T-helper 2 cell treated with Interferon-gamma antibody and Interleukin-4, amounts not matched to agents 5 μg/mL and 100 μg/mL, for 36 hours (primary cell): ENCODE results near the gene SSBP2.
"Not testable (repeated sequence)": the region's sequence is repeated elsewhere in the genome, so short reads cannot be mapped to it uniquely, and the experiment has no call there.

Experiments
- DNase-seq: peaks from one replicate; pipeline ENCODE4 v3.0.0; 2021; ENCODE audit warnings: low spot score
- H3K27ac Mint-ChIP-seq: one replicate; pipeline ENCODE4 v1.8.0; 2021; ENCODE audit warnings: mild to moderate bottlenecking, mixed read lengths
- H3K27me3 Mint-ChIP-seq: one replicate; pipeline ENCODE4 v1.8.0; 2021; ENCODE audit warnings: low read depth, mixed read lengths
- H3K36me3 Mint-ChIP-seq: one replicate; pipeline ENCODE4 v1.8.0; 2021; ENCODE audit warnings: low read depth, mixed read lengths
- H3K4me1 Mint-ChIP-seq: one replicate; pipeline ENCODE4 v1.8.0; 2021; ENCODE audit warnings: low read depth, mixed read lengths
- H3K4me3 Mint-ChIP-seq: one replicate; pipeline ENCODE4 v1.8.0; 2022; ENCODE audit warnings: mild to moderate bottlenecking, moderate library complexity, mixed read lengths
- H3K9me3 Mint-ChIP-seq: one replicate; pipeline ENCODE4 v1.8.0; 2021; ENCODE audit warnings: mixed read lengths

Gene SSBP2

DNA sequence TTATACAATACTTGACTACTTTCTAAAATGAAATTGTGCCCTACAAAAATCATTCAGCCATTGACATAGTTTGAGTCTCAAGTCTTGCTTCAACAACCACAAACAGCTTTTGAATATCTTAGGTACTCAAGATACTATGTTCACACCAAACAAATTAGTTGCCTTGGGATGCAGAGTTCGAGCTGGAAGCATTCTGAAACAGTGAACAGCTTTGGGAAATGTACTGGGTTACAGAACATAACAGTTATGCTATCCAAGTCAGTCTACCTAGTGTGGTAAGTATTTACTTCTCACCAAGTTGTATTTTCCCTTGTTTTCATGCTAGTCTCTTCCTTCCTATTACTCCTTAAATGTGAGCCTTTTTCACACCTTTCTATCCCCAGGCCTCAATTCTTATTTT is 143.2 kb downstream of the SSBP2 start:
- H3K36me3 Mint-ChIP-seq: peaks cover 32% of the 10 kb centered on the region
- H3K9me3 Mint-ChIP-seq: peaks cover 23% of the 10 kb centered on the region
- no peaks in the 10 kb centered on the region for H3K27me3 Mint-ChIP-seq
- no peak for DNase-seq
- no peak overlapping the region for H3K4me3 Mint-ChIP-seq
- no peak overlapping the region for H3K27ac Mint-ChIP-seq
- peaks cover 4% of the 10 kb centered on the region for H3K4me1 Mint-ChIP-seq

- no peak for DNase-seq
- H3K27me3 Mint-ChIP-seq: no peaks in the 10 kb centered on the region
- H3K9me3 Mint-ChIP-seq: peaks cover 19% of the 10 kb centered on the region
- H3K4me3 Mint-ChIP-seq: no peak overlapping the region
- no peak overlapping the region for H3K27ac Mint-ChIP-seq
- peaks cover 32% of the 10 kb centered on the region for H3K36me3 Mint-ChIP-seq
- peaks cover 9% of the 10 kb centered on the region for H3K4me1 Mint-ChIP-seq
Observed at GRCh38 chr5:81606150-81606549, 144.7 kb downstream of the SSBP2 start.

GRCh38 chr5:81605299-81605698 is 145.6 kb downstream of the SSBP2 start:
- no peak for DNase-seq
- Mint-ChIP-seq H3K4me3 (no peak overlapping the region), H3K36me3 (peaks cover 25% of the 10 kb centered on the region), H3K4me1 (peaks cover 10% of the 10 kb centered on the region), H3K27me3 (no peaks in the 10 kb centered on the region), H3K27ac (no peak overlapping the region), H3K9me3 (peaks cover 16% of the 10 kb centered on the region)

DNA sequence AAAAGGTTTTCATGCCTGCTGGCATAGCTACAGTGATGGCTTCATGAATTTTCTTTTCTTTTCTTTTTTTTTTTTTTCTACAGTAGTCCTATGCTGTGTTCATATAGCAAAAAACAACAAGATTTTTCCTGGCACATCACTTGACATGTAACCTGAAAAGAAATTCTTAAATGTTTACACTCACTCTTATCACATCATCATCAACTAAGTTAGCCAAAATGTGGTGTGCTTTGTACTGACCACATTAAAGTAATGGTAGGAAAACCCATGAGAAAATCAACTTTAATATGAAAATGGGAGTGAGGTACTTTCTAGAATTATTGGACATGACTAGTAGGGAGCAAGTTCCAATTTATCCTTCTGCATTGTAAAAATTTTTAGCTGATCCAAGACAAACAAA is 146.7 kb downstream of the SSBP2 start:
- Mint-ChIP-seq H3K4me3 (no peak overlapping the region), H3K27me3 (no peaks in the 10 kb centered on the region), H3K4me1 (peaks cover 10% of the 10 kb centered on the region), H3K36me3 (peaks cover 19% of the 10 kb centered on the region), H3K9me3 (peaks cover 7% of the 10 kb centered on the region), H3K27ac (no peak overlapping the region)
- DNase-seq: no peak

DNA sequence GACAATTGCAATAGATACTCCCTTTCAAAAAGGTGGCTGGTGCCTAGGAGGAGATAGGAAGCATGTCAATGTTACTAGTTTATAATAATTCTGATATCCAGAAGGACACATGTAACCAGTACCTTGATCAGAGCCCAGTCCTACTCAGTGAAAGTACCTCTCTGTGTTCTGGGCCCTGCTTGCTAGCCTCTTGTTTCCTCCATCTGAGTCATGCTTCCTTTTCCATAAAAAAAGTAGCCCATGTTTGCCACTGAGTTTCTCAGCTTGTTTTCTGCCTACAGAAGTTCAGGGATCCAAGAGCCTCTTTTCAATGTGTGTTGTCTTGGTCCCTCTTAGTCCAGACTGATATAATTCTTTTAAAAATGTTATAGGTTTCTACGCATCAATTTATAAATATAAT is 149.0 kb downstream of the SSBP2 start:
- peaks cover 11% of the 10 kb centered on the region for H3K9me3 Mint-ChIP-seq
- H3K36me3 Mint-ChIP-seq: peaks cover 25% of the 10 kb centered on the region
- no peak for DNase-seq
- H3K4me3 Mint-ChIP-seq: no peak overlapping the region
- no peak overlapping the region for H3K27ac Mint-ChIP-seq
- H3K4me1 Mint-ChIP-seq: peaks cover 10% of the 10 kb centered on the region
- no peaks in the 10 kb centered on the region for H3K27me3 Mint-ChIP-seq

- H3K27me3 Mint-ChIP-seq, DNase-seq, H3K27ac Mint-ChIP-seq, H3K4me3 Mint-ChIP-seq: not testable (repeated sequence)
- H3K36me3 Mint-ChIP-seq: peaks cover 25% of the 10 kb centered on the region
- H3K4me1 Mint-ChIP-seq: peaks cover 18% of the 10 kb centered on the region
- H3K9me3 Mint-ChIP-seq: peaks cover 28% of the 10 kb centered on the region
Observed at GRCh38 chr5:81592085-81592484, 158.8 kb downstream of the SSBP2 start.

DNA sequence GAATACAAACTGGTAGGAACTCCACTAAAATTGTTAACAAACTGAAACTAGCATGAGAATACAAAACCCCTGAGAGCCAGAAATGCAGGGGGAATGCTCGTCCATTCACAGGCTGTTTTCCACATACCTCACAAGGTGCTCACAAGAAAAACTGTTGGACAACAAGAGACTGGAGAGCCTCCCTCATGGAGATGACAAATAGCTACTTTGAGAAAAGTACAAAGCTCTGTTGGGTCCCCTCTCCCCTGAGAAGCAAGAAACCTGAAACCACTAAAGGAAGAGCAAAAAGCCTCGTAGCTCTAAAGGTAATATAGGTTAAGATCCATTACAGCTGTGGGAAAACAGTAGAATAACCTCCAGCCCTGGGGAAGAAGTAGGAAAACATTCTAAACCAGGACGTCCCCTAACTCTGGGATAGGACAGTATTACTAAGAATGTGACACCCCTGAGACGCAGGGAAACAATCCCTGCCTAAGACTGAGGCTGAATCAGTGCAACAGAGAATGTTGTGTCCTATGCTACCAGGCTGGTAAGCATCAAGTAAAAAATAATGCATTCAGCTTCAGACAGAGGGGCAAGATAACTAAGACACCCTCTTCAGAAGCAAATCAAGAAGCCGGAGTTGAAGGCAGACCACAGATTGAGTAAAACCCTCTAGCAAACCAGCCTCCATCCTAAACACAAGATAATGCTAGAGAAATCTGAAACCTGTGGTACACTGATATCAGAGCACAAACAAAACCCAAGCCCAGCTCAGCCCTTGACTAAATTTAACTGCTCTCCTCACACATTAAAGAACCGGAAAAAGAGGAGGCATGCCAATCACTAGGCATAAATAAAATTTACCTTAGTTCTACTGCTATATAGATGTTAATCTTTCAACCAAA is 160.2 kb downstream of the SSBP2 start:
- Mint-ChIP-seq H3K4me1 (peaks cover 18% of the 10 kb centered on the region), H3K36me3 (peaks cover 23% of the 10 kb centered on the region), H3K9me3 (peaks cover 28% of the 10 kb centered on the region), H3K4me3 (peak overlapping the region; percentile 51), H3K27ac (peak overlapping the region; percentile 37), H3K27me3 (no peaks in the 10 kb centered on the region)
- no peak for DNase-seq

- H3K9me3 Mint-ChIP-seq: peaks cover 2% of the 10 kb centered on the region
- H3K27me3 Mint-ChIP-seq: no peaks in the 10 kb centered on the region
- peak overlapping the region; percentile 3 for H3K27ac Mint-ChIP-seq
- H3K4me3 Mint-ChIP-seq: no peak overlapping the region
- DNase-seq: no peak
- peaks cover 10% of the 10 kb centered on the region for H3K36me3 Mint-ChIP-seq
- peaks cover 27% of the 10 kb centered on the region for H3K4me1 Mint-ChIP-seq
Observed at GRCh38 chr5:81579262-81579924, 171.5 kb downstream of the SSBP2 start.

GRCh38 chr5:81577091-81577490 is 173.8 kb downstream of the SSBP2 start:
- H3K27ac Mint-ChIP-seq: no peak overlapping the region

DNA sequence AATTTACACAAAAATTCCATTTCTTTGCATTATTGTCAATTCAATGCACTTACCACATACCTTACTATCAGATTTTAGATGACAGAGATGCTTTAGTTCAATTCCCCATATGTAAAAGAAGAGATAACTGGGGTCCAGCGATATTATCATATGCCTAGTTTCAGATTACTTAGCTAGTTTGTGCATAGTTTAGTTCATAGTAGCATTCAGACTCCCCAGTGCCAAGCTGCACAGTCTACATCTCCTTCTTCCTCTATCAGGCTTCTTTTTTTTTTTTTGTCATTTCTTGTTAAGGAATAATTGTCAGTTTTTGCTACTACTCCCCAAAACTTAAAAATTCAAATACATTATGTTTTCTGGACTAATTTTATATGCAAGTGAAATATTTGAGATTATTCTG is 175.0 kb downstream of the SSBP2 start:
- no peak for DNase-seq
- H3K9me3 Mint-ChIP-seq: peaks cover 6% of the 10 kb centered on the region
- H3K27ac Mint-ChIP-seq: no peak overlapping the region
- peaks cover 27% of the 10 kb centered on the region for H3K4me1 Mint-ChIP-seq
- peaks cover 13% of the 10 kb centered on the region for H3K36me3 Mint-ChIP-seq
- H3K4me3 Mint-ChIP-seq: no peak overlapping the region
- H3K27me3 Mint-ChIP-seq: no peaks in the 10 kb centered on the region

More at GRCh38 chr5:81577091-81577490, 173.8 kb downstream of the SSBP2 start:
- peaks cover 31% of the 10 kb centered on the region for H3K4me1 Mint-ChIP-seq
- peaks cover 14% of the 10 kb centered on the region for H3K36me3 Mint-ChIP-seq
- no peaks in the 10 kb centered on the region for H3K27me3 Mint-ChIP-seq
- DNase-seq: no peak
- peaks cover 6% of the 10 kb centered on the region for H3K9me3 Mint-ChIP-seq
- H3K4me3 Mint-ChIP-seq: no peak overlapping the region

GRCh38 chr5:81572201-81572600 is 178.7 kb downstream of the SSBP2 start:
- Mint-ChIP-seq H3K4me1 (peaks cover 15% of the 10 kb centered on the region), H3K27ac (no peak overlapping the region), H3K4me3 (no peak overlapping the region), H3K27me3 (no peaks in the 10 kb centered on the region), H3K36me3 (peaks cover 27% of the 10 kb centered on the region), H3K9me3 (peaks cover 6% of the 10 kb centered on the region)
- no peak for DNase-seq

DNA sequence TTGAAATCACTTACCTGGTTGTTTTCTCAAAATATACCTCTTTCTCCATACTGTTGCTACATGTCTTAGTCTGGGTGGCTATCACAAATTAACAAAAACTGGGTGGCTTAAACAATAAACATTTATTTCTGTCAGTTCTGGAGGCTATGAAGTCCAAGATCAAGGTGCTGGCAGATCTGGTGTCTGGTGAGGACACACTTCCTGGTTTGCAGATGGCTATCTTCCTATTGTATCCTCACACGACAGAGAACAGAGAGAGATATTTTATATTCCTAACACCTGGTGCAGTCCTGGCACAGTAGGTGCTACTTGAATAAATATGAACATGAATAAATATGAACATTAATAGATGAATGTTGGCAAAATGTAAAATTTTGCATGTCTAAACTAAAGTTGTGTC is 192.7 kb downstream of the SSBP2 start:
- Mint-ChIP-seq H3K36me3 (no peaks in the 10 kb centered on the region), H3K9me3 (no peaks in the 10 kb centered on the region), H3K27ac (no peak overlapping the region), H3K4me3 (no peak overlapping the region), H3K27me3 (no peaks in the 10 kb centered on the region), H3K4me1 (peaks cover 23% of the 10 kb centered on the region)
- no peak for DNase-seq

- no peak overlapping the region for H3K27ac Mint-ChIP-seq
Observed at GRCh38 chr5:81556809-81557208, 194.1 kb downstream of the SSBP2 start.

GRCh38 chr5:81555865-81556264 is 195.0 kb downstream of the SSBP2 start:
- no peaks in the 10 kb centered on the region for H3K9me3 Mint-ChIP-seq
- DNase-seq: no peak
- no peak overlapping the region for H3K4me3 Mint-ChIP-seq
- H3K27me3 Mint-ChIP-seq: no peaks in the 10 kb centered on the region
- no peak overlapping the region for H3K27ac Mint-ChIP-seq
- no peaks in the 10 kb centered on the region for H3K36me3 Mint-ChIP-seq
- H3K4me1 Mint-ChIP-seq: peaks cover 23% of the 10 kb centered on the region

More at GRCh38 chr5:81556809-81557208, 194.1 kb downstream of the SSBP2 start:
- peaks cover 23% of the 10 kb centered on the region for H3K4me1 Mint-ChIP-seq
- no peak for DNase-seq
- H3K9me3 Mint-ChIP-seq: no peaks in the 10 kb centered on the region
- H3K27me3 Mint-ChIP-seq: no peaks in the 10 kb centered on the region
- no peak overlapping the region for H3K4me3 Mint-ChIP-seq
- no peaks in the 10 kb centered on the region for H3K36me3 Mint-ChIP-seq
